ENCODE results near the gene ZNF331.

DNA sequence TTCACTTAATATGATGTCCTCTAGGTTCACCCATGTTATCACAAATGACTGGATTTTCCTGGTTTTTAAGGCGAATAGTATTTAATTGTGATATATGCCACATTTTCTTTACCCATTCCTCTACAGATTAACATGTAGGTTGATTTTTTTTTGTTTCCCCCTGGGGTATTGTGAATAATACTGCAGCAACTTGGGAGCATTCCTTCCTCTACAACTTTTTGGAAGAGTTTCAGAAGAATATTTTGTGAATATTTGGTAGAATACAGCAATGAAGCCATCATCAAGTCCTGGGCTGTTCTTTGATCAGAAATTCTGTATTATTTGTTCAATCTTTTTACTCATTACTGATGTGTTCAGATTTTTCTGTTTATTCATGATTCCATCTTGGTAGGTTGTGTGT, 5.6 kb upstream of the ZNF331 start:
- TF ChIP-seq CTCF (IDR thresholded peaks at IDR 0.05), result no peak
- TF ChIP-seq POLR2AphosphoS5 (IDR thresholded peaks at IDR 0.05), result no peak
- TF ChIP-seq EP300 (IDR thresholded peaks at IDR 0.05), result no peak

Measured in sigmoid colon (tissue), 4 donors.